Lung (tissue), 12 donors: Measurements from ENCODE around the gene NOTCH4. TPM values are rescaled to one million over a fixed set of nuclear protein-coding genes. Genes with fewer than 3 reads are reported as not detected.

Source experiments
- ATAC-seq: fragments of 200-7000 bp; cut with Tn5 transposase; one replicate; pipeline ENCODE4 v1.9.1; 2020; ENCODE audit warnings: moderate number of reproducible peaks; ENCODE audit not compliant: insufficient read depth, low FRiP score
- DNase-seq, 3 donors: peaks; one replicate each; pipeline ENCODE4 v3.0.0-alpha.2; 2013 to 2017
- H3K27ac ChIP-seq, 2 donors: one replicate each; pipeline ENCODE4 v1.5.1; 2013; ENCODE audit warnings: mild to moderate bottlenecking in 2 of 2, moderate library complexity in 2 of 2, control low read depth in 1 of 2, inconsistent platforms in 1 of 2, low read depth in 1 of 2, low read length in 1 of 2
- H3K27me3 ChIP-seq, 3 donors: one replicate each; pipeline ENCODE4 v1.5.1; 2013; ENCODE audit warnings: low read length in 2 of 3; ENCODE audit not compliant: control insufficient read depth in 3 of 3, insufficient read depth in 3 of 3
- H3K36me3 ChIP-seq, 4 donors: one replicate each; pipeline ENCODE4 v1.5.1; 2013; ENCODE audit warnings: low read length in 4 of 4, mild to moderate bottlenecking in 1 of 4, moderate library complexity in 1 of 4; ENCODE audit not compliant: control insufficient read depth in 4 of 4, insufficient read depth in 4 of 4
- H3K4me1 ChIP-seq, 5 donors: one replicate each; pipeline ENCODE4 v1.5.1; 2013; ENCODE audit warnings: low read length in 5 of 5, mild to moderate bottlenecking in 2 of 5, moderate library complexity in 1 of 5; ENCODE audit not compliant: control insufficient read depth in 5 of 5, insufficient read depth in 5 of 5
- H3K4me3 ChIP-seq: one replicate; pipeline ENCODE4 v1.5.1; 2013; ENCODE audit warnings: mild to moderate bottlenecking, control low read depth, moderate library complexity
- H3K9ac ChIP-seq, 2 donors: one replicate each; pipeline ENCODE4 v1.5.1; 2013; ENCODE audit warnings: low read length in 2 of 2, control low read depth in 1 of 2; ENCODE audit not compliant: insufficient read depth in 1 of 2
- H3K9me3 ChIP-seq, 4 donors: one replicate each; pipeline ENCODE4 v1.5.1; 2013; ENCODE audit warnings: low read length in 3 of 4, mild to moderate bottlenecking in 1 of 4, moderate library complexity in 1 of 4; ENCODE audit not compliant: control insufficient read depth in 4 of 4, insufficient read depth in 3 of 4
- CTCF ChIP-seq: IDR thresholded peaks from 2 replicates; pipeline ENCODE4 v1.5.1; 2012; ENCODE audit warnings: mild to moderate bottlenecking; ENCODE audit errors: control extremely low read depth, extremely low read depth
- WGBS, 2 donors: extraction: QIAGEN DNeasy Blood & Tissue Kit; methylation state at CpG; one replicate each; pipeline ENCODE4 v1.1.7; 2013; 5-methylcytosine and 5-hydroxymethylcytosine counted together
- polyA plus RNA-seq, 2 donors: library from polyadenylated mRNA; stranded (reverse); fragments of 200-250 nt; gene quantifications; one replicate each; pipeline ENCODE4 v1.2.1, GENCODE V29; 2013
- total RNA-seq, 2 donors: library from RNA; depleted of rRNA in 1 of 2; stranded (reverse); fragments of >200 nt in 1 of 2; gene quantifications; one replicate each; pipeline ENCODE4 v1.2.1, GENCODE V29; 2014 to 2021
- donor health status: control.
- donor health status: control.
- donor health status: Bipolar disorder and iron deficiency.
- donor health status: healthy.
- donor health status: DM: yes; HTN: yes; CAD: no.

The NOTCH4 gene
- total and polyA plus RNA-seq, 4 donors: 38.8 to 54.6 (median 43.2) TPM

GRCh38 chr6:32153564-32154513, 70.0 kb downstream of the NOTCH4 start, which contains the start of gene PPT2:
Gene PPT2 (plus strand): TSS chr6:32154141. CDS start chr6:32154595, 454 bp downstream.
- Histone ChIP-seq H3K27ac (peak within 1 kb of the TSS; percentile 78 to 87), H3K4me1 (peaks cover 2 to 37% (median 16%) of the 10 kb centered on the region in 5 donors), H3K9me3 (no peaks in the 10 kb centered on the region), H3K9ac (peak within 1 kb of the TSS; percentile 74 to 79), H3K36me3 (peaks cover 4 to 26% (median 10%) of the 10 kb centered on the region in 4 donors), H3K4me3 (peak within 1 kb of the TSS; percentile 69), H3K27me3 (peaks cover 0 to 41% (median 25%) of the 10 kb centered on the region in 3 donors)
- peak; percentile 51 for ATAC-seq
- no peak for TF ChIP-seq CTCF
- WGBS, 2 donors: 3 to 5% methylated on average over 52 of the region's 52 CpGs
- DNase-seq: peak; percentile 95 to 98 (median 97)

- H3K9ac ChIP-seq: peak overlapping the region in 1 of 2 donors; percentile 79
- H3K27me3 ChIP-seq: peaks cover 0 to 46% (median 30%) of the 10 kb centered on the region in 3 donors
- 43 to 56% methylated on average over 35 of the region's 35 CpGs for WGBS, 2 donors
- H3K27ac ChIP-seq: peak overlapping the region; percentile 57 to 87
- no peaks in the 10 kb centered on the region for H3K9me3 ChIP-seq
- no peak for TF ChIP-seq CTCF
- DNase-seq: peak; percentile 31 to 70 (median 63)
- no peak for ATAC-seq
- H3K4me1 ChIP-seq: peaks cover 2 to 37% (median 17%) of the 10 kb centered on the region in 5 donors
- H3K4me3 ChIP-seq: no peak overlapping the region
- H3K36me3 ChIP-seq: peaks cover 0 to 21% (median 4%) of the 10 kb centered on the region in 4 donors
Measured at GRCh38 chr6:32152769-32153563, 70.9 kb downstream of the NOTCH4 start.

GRCh38 chr6:32151863-32152768, 71.8 kb downstream of the NOTCH4 start, which contains the start of gene PRRT1:
Gene PRRT1 (minus strand): TSS chr6:32151939. CDS start chr6:32151827, 112 bp downstream.
- Histone ChIP-seq H3K9me3 (peaks cover 0 to 2% (median 0%) of the 10 kb centered on the region in 4 donors), H3K4me1 (peaks cover 2 to 37% (median 17%) of the 10 kb centered on the region in 5 donors), H3K9ac (peak within 1 kb of the TSS in 1 of 2 donors; percentile 79), H3K36me3 (peaks cover 0 to 12% (median 0%) of the 10 kb centered on the region in 4 donors), H3K27me3 (peaks cover 0 to 51% (median 38%) of the 10 kb centered on the region in 3 donors), H3K27ac (peak within 1 kb of the TSS in 1 of 2 donors; percentile 21), H3K4me3 (no peak within 1 kb of the TSS)
- 16 to 25% methylated on average over 13 to 19 of the region's 24 CpGs for WGBS, 2 donors
- DNase-seq (peak; percentile 30 to 44 (median 34)), ATAC-seq (no peak)
- TF ChIP-seq CTCF: no peak
